Measurements from ENCODE around the gene MAB21L2.

The MAB21L2 gene

DNA sequence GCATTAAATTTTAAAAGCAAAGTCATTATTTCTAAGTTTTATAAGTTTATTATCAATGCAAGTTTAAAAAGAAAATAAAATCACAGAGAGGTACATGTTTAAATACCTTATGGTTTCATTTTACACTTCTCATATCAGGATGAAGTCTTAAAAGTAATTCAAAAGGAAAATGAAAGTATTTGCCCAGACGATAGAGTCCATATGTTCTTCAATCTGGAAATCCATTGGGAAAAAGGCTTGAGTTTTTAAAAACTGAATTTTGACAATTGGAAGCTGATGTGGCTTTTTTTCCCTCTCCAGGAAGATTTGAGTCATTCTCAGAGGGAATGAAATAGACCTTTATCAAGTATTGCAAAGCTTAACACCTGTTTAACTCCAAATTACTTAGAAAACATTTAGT is 37.1 kb downstream of the MAB21L2 start:
- TF ChIP-seq CTCF (IDR thresholded peaks at IDR 0.05; ENCODE audit: low read depth, low read length): no peak
- no peak for DNase-seq (ENCODE audit: extremely low read depth, low read depth)

GRCh38 chr4:150624055-150624454 is 42.1 kb downstream of the MAB21L2 start:
- DNase-seq (ENCODE audit: extremely low read depth, low read depth): no peak
- no peak for TF ChIP-seq CTCF (IDR thresholded peaks at IDR 0.05; ENCODE audit: low read depth, low read length)

DNA sequence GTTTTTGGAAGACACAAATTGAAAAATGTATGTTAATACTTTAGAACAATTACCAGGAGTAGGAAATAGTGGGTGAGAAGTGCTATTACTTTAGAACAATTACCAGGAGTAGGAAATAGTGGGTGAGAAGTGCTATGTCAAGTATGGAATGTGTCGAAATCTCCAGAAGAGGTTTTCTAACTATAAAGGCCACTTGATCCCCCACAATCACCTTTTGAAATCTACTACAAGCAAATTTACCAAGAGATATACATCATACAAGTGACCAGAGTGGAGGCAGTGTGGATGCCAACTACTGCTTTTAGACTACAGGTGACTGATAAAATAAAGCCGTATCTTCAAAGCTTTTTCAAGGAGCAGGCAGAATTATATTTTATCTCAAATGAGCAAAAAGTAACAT is 43.1 kb downstream of the MAB21L2 start:
- TF ChIP-seq CTCF (IDR thresholded peaks at IDR 0.05; ENCODE audit: low read depth, low read length): no peak
- no peak for DNase-seq (ENCODE audit: extremely low read depth, low read depth)

DNA sequence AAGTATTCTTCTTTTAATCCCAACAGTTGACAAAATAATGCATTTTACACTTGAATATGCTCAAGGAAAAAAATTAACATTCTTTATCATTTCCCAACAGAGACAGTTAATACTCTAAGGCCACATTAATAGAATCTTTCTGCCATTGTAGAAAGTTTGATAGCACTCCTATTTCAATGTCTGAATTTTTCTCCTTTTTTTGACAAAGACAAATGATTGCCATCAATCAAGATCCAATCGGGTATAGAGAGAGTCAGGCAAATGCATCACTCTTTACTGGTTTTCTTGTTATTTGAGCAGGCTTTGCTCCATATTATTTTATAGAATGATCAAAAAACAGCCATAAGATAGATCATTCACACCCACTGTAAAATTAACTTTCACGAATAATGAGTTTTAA is 46.1 kb downstream of the MAB21L2 start:
- DNase-seq (ENCODE audit: extremely low read depth, low read depth): no peak
- no peak for TF ChIP-seq CTCF (IDR thresholded peaks at IDR 0.05; ENCODE audit: low read depth, low read length)

- TF ChIP-seq CTCF (IDR thresholded peaks at IDR 0.05; ENCODE audit: low read depth, low read length): no peak
- DNase-seq (ENCODE audit: extremely low read depth, low read depth): no peak
Observed at GRCh38 chr4:150632639-150633038, 50.7 kb downstream of the MAB21L2 start.

All from AG09319 (cell line).